ENCODE measurements around the gene NCKAP5L. TPM values are rescaled to one million over a fixed set of nuclear protein-coding genes. Genes with fewer than 3 reads are reported as not detected.

The NCKAP5L gene
- polyA plus RNA-seq, 2 of the 4 experiments (the other 2 are of a cell fraction): 3.0 to 8.5 TPM

DNA sequence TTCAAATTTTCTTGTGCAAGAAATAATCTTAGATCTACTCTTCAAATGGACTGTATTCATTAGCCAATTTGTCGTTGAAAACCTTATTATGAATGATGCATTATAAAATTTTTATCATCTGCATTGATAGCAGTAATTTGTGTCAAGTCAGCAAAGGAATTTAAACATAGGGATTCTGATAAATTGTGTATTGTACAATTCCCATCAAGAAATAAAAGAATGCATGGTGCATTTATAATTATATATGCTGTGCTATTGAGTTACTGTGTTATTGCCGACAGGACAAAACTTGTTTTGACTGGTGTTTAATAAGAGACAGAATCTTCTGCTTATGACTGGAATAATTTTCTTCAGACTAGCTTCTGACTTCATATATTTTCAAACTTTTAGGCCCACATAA lies 17.8 kb upstream of the NCKAP5L start:
- FAIRE-seq: no peak
- Histone ChIP-seq H3K9me3 (no peaks in the 10 kb centered on the region), H3K4me3 (no peak overlapping the region), H3K4me1 (peaks cover 13% of the 10 kb centered on the region), H3K4me2 (no peak overlapping the region), H3K27ac (no peak overlapping the region)
- no peak for DNase-seq (ENCODE audit: low read depth in 1 of 2, low spot score in 1 of 2)
- WGBS (ENCODE audit: missing lambda C conversion rate): 48% methylated on average over 2 of the region's 2 CpGs
- ChIA-PET CTCF (interaction anchor here (1.2 to 4.7 kb wide), 6 partner anchors 7 to 228 kb away, joined by 4 to 24 read pairs (median 7); no protein-coding TSS in a partner anchor), POLR2A (no interaction called here)
- TF ChIP-seq, protein P1, sequence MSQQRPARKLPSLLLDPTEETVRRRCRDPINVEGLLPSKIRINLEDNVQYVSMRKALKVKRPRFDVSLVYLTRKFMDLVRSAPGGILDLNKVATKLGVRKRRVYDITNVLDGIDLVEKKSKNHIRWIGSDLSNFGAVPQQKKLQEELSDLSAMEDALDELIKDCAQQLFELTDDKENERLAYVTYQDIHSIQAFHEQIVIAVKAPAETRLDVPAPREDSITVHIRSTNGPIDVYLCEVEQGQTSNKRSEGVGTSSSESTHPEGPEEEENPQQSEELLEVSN (IDR thresholded peaks at IDR 0.05; ENCODE audit: borderline replicate concordance, low read depth): no peak
- TF ChIP-seq HEYL (CRISPR knock-in tag; IDR thresholded peaks at IDR 0.05) (no peak), CHD2 (IDR thresholded peaks at IDR 0.05; ENCODE audit: low read length, partially characterized antibody) (no peak), MAZ (IDR thresholded peaks at IDR 0.05; ENCODE audit: borderline replicate concordance, low read depth, low read length) (no peak), MAFK (IDR thresholded peaks at IDR 0.05; ENCODE audit: partially characterized antibody) (peak; percentile 88), HOXB13 (CRISPR knock-in tag; IDR thresholded peaks at IDR 0.05; ENCODE audit: low read depth) (no peak)
- TF ChIP-seq, protein P2, sequence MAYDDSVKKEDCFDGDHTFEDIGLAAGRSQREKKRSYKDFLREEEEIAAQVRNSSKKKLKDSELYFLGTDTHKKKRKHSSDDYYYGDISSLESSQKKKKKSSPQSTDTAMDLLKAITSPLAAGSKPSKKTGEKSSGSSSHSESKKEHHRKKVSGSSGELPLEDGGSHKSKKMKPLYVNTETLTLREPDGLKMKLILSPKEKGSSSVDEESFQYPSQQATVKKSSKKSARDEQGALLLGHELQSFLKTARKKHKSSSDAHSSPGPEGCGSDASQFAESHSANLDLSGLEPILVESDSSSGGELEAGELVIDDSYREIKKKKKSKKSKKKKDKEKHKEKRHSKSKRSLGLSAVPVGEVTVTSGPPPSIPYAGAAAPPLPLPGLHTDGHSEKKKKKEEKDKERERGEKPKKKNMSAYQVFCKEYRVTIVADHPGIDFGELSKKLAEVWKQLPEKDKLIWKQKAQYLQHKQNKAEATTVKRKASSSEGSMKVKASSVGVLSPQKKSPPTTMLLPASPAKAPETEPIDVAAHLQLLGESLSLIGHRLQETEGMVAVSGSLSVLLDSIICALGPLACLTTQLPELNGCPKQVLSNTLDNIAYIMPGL (CRISPR knock-in tag; IDR thresholded peaks at IDR 0.05; ENCODE audit: borderline replicate concordance): no peak
- ATAC-seq: no peak

DNA sequence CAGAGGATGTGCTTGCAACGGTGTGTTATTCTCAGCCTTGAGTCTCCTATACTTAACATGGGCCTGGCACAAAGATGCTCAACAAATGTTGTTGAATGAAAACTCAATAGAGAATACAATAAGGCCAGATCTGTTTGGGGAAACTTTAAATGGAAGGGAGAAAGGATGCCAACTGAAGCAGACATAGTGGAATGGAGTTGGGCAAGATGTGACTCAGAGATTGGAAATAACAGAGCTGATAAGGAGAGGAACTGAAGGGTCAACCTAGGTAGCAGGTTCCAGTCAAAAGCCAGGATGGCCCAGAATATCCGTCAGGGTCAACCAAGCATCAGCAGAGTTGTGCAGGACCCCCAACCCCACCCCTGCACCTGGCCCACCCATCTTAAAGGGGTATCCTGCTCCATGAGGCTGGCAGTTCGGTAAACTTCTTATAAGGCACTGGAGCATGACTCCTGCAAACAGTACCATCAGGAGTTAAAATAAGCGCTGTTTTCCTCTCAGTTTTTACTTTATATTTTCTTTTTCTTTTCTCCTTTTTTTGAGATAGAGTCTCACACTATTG lies 15.7 kb upstream of the NCKAP5L start:
- WGBS (ENCODE audit: missing lambda C conversion rate): 89% methylated on average over 4 of the region's 4 CpGs
- CTCF ChIA-PET: interaction anchor here (0.5 to 3.4 kb wide), 9 partner anchors 20 to 227 kb away, joined by 3 to 9 read pairs (median 3); no protein-coding TSS in a partner anchor
- ATAC-seq (no peak), DNase-seq (ENCODE audit: low read depth in 1 of 2, low spot score in 1 of 2) (no peak), FAIRE-seq (no peak)
- H3K4me1 ChIP-seq: peaks cover 15% of the 10 kb centered on the region
- peak overlapping the region; percentile 86; the same call in 1 of the 3 replicates for H3K4me2 ChIP-seq
- no peak overlapping the region; a peak in 1 of 6 replicates for H3K27ac ChIP-seq
- H3K9me3 ChIP-seq: no peaks in the 10 kb centered on the region
- POLR2A ChIA-PET: interaction anchor here (1.1 kb wide), 1 partner anchor 16 kb away, joined by 9 read pairs; the partner anchor contains the start of gene NCKAP5L
- no peak overlapping the region for H3K4me3 ChIP-seq
- no peak for TF ChIP-seq TP53 (CRISPR knock-in tag; IDR thresholded peaks at IDR 0.05)
- no peak for TF ChIP-seq RFX5 (IDR thresholded peaks at IDR 0.05)
- TF ChIP-seq POLR2A (IDR thresholded peaks at IDR 0.05; ENCODE audit: low read length): no peak
- no peak for TF ChIP-seq EHF (CRISPR knock-in tag; IDR thresholded peaks at IDR 0.05)
- TF ChIP-seq CHD4 (IDR thresholded peaks at IDR 0.05; ENCODE audit: borderline replicate concordance): no peak
- TF ChIP-seq, protein P3, sequence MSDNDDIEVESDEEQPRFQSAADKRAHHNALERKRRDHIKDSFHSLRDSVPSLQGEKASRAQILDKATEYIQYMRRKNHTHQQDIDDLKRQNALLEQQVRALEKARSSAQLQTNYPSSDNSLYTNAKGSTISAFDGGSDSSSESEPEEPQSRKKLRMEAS (IDR thresholded peaks at IDR 0.05): no peak
- TF ChIP-seq CBX2 (IDR thresholded peaks at IDR 0.05; ENCODE audit: borderline replicate concordance, low read depth): no peak
- TF ChIP-seq, protein P4, sequence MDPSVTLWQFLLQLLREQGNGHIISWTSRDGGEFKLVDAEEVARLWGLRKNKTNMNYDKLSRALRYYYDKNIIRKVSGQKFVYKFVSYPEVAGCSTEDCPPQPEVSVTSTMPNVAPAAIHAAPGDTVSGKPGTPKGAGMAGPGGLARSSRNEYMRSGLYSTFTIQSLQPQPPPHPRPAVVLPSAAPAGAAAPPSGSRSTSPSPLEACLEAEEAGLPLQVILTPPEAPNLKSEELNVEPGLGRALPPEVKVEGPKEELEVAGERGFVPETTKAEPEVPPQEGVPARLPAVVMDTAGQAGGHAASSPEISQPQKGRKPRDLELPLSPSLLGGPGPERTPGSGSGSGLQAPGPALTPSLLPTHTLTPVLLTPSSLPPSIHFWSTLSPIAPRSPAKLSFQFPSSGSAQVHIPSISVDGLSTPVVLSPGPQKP (IDR thresholded peaks at IDR 0.05; ENCODE audit: low read depth, low read length): no peak
- no peak for TF ChIP-seq ZNF302 (CRISPR knock-in tag; IDR thresholded peaks at IDR 0.05)
- no peak for TF ChIP-seq EP300 (IDR thresholded peaks at IDR 0.05)
- no peak for TF ChIP-seq RCOR1 (IDR thresholded peaks at IDR 0.05; ENCODE audit: low read depth, low read length)
- no peak for TF ChIP-seq CHD2 (IDR thresholded peaks at IDR 0.05; ENCODE audit: low read length, partially characterized antibody)
- no peak for TF ChIP-seq FOSL2 (IDR thresholded peaks at IDR 0.05)
- no peak for TF ChIP-seq FOSL2 (CRISPR knock-in tag; IDR thresholded peaks at IDR 0.05)
- TF ChIP-seq, protein P5, sequence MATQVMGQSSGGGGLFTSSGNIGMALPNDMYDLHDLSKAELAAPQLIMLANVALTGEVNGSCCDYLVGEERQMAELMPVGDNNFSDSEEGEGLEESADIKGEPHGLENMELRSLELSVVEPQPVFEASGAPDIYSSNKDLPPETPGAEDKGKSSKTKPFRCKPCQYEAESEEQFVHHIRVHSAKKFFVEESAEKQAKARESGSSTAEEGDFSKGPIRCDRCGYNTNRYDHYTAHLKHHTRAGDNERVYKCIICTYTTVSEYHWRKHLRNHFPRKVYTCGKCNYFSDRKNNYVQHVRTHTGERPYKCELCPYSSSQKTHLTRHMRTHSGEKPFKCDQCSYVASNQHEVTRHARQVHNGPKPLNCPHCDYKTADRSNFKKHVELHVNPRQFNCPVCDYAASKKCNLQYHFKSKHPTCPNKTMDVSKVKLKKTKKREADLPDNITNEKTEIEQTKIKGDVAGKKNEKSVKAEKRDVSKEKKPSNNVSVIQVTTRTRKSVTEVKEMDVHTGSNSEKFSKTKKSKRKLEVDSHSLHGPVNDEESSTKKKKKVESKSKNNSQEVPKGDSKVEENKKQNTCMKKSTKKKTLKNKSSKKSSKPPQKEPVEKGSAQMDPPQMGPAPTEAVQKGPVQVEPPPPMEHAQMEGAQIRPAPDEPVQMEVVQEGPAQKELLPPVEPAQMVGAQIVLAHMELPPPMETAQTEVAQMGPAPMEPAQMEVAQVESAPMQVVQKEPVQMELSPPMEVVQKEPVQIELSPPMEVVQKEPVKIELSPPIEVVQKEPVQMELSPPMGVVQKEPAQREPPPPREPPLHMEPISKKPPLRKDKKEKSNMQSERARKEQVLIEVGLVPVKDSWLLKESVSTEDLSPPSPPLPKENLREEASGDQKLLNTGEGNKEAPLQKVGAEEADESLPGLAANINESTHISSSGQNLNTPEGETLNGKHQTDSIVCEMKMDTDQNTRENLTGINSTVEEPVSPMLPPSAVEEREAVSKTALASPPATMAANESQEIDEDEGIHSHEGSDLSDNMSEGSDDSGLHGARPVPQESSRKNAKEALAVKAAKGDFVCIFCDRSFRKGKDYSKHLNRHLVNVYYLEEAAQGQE (IDR thresholded peaks at IDR 0.05): no peak
- no peak for TF ChIP-seq HOXA7 (CRISPR knock-in tag; IDR thresholded peaks at IDR 0.05)
- TF ChIP-seq, protein P1 (IDR thresholded peaks at IDR 0.05; ENCODE audit: borderline replicate concordance, low read depth): no peak

Data from A549 (cell line).